Endodermal cell (in vitro differentiated cells): Measurements from ENCODE around the gene GOLIM4. TPM values are rescaled to one million over a fixed set of nuclear protein-coding genes. Genes with fewer than 3 reads are reported as not detected.

ENCODE experiments used
- DNase-seq: peaks from one replicate; pipeline ENCODE4 v3.0.0-alpha.2; 2017
- H3K27ac ChIP-seq: 2 replicates; pipeline ENCODE4 v1.5.1; 2013; ENCODE audit warnings: mild to moderate bottlenecking, low read depth, low read length, moderate library complexity
- H3K27me3 ChIP-seq: 2 replicates; pipeline ENCODE4 v1.6.1; 2013; ENCODE audit warnings: mild to moderate bottlenecking, low read length, moderate library complexity; ENCODE audit not compliant: insufficient read depth, control insufficient read depth, poor library complexity, severe bottlenecking
- H3K36me3 ChIP-seq: 2 replicates; pipeline ENCODE4 v1.7.0; 2013; ENCODE audit warnings: mild to moderate bottlenecking, low read length, moderate library complexity; ENCODE audit not compliant: control insufficient read depth, insufficient read depth
- H3K4me1 ChIP-seq: one replicate; pipeline ENCODE4 v1.7.0; 2013; ENCODE audit warnings: low read length; ENCODE audit not compliant: control insufficient read depth, insufficient read depth
- H3K4me3 ChIP-seq: 2 replicates; pipeline ENCODE4 v1.5.1; 2013; ENCODE audit warnings: mild to moderate bottlenecking, low read length, moderate library complexity
- H3K9ac ChIP-seq: 2 replicates; pipeline ENCODE4 v1.6.1; 2013; ENCODE audit warnings: mild to moderate bottlenecking, low read length, moderate library complexity; ENCODE audit not compliant: poor library complexity, severe bottlenecking; ENCODE audit errors: extremely low read depth
- H3K9me3 ChIP-seq: 2 replicates; pipeline ENCODE4 v1.6.1; 2013; ENCODE audit warnings: mild to moderate bottlenecking, low read length, moderate library complexity; ENCODE audit not compliant: control insufficient read depth
- H3K27ac Mint-ChIP-seq: 2 replicates; pipeline ENCODE4 v1.8.0; 2020; ENCODE audit warnings: mixed read lengths
- H3K27me3 Mint-ChIP-seq: 2 replicates; pipeline ENCODE4 v1.8.0; 2021; ENCODE audit warnings: mild to moderate bottlenecking, mixed read lengths; ENCODE audit not compliant: insufficient read depth
- H3K36me3 Mint-ChIP-seq: 2 replicates; pipeline ENCODE4 v1.8.0; 2020; ENCODE audit warnings: low read depth, mixed read lengths
- H3K4me1 Mint-ChIP-seq: 2 replicates; pipeline ENCODE4 v1.8.0; 2020; ENCODE audit warnings: mixed read lengths
- H3K4me3 Mint-ChIP-seq: 2 replicates; pipeline ENCODE4 v1.8.0; 2020; ENCODE audit warnings: mild to moderate bottlenecking, moderate library complexity, mixed read lengths
- H3K9me3 Mint-ChIP-seq: 2 replicates; pipeline ENCODE4 v1.8.0; 2020; ENCODE audit warnings: mild to moderate bottlenecking, mixed read lengths
- CTCF ChIP-seq: fragments of 200-600 bp; sonication (generic); conservative IDR thresholded peaks from 2 replicates; pipeline ENCODE4 v1.5.0; 2021; ENCODE audit warnings: antibody characterized with exemption, mild to moderate bottlenecking
- WGBS, 2 experiments: methylation state at CpG; one replicate each; pipeline versions ENCODE4 v1.1.5 to v1.1.7; 2013; ENCODE audit warnings: missing lambda C conversion rate in 2 of 2, mixed read lengths in 1 of 2; ENCODE audit not compliant: insufficient coverage in 1 of 2, insufficient read length in 1 of 2; 5-methylcytosine and 5-hydroxymethylcytosine counted together
- total RNA-seq, 2 donors: library from RNA; stranded (reverse); fragmentation: NEBNext Ultra II Directional in 1 of 2; extraction: Animal tissue kit (Norgen Biotek cat#: 25700) in 1 of 2; gene quantifications; 2 replicates in 1 of 2; 3 replicates in 1 of 2; pipeline ENCODE4 v1.2.1, GENCODE V29; 2021

GOLIM4 gene
- total RNA-seq, 2 donors from 2014 or later, result 19.3 to 19.9 TPM

GRCh38 chr3:168065569-168065968 is 30.2 kb downstream of the GOLIM4 start:
- H3K27ac Mint-ChIP-seq, result no peak overlapping the region
- peaks cover 14% of the 10 kb centered on the region for H3K4me1 Mint-ChIP-seq
- no peak overlapping the region for H3K4me3 ChIP-seq
- no peak for TF ChIP-seq CTCF
- H3K4me1 ChIP-seq, result no peaks in the 10 kb centered on the region
- no peak overlapping the region for H3K4me3 Mint-ChIP-seq
- H3K9ac ChIP-seq, result no peak overlapping the region
- H3K9me3 ChIP-seq, result no peaks in the 10 kb centered on the region
- H3K9me3 Mint-ChIP-seq, result no peaks in the 10 kb centered on the region
- H3K27me3 ChIP-seq, result no peaks in the 10 kb centered on the region
- no peaks in the 10 kb centered on the region for H3K27me3 Mint-ChIP-seq
- no peaks in the 10 kb centered on the region for H3K36me3 ChIP-seq
- H3K36me3 Mint-ChIP-seq, result no peaks in the 10 kb centered on the region
- no peak overlapping the region for H3K27ac ChIP-seq
- no peak for DNase-seq

- Mint-ChIP-seq H3K36me3 (no peaks in the 10 kb centered on the region), H3K4me1 (peaks cover 14% of the 10 kb centered on the region), H3K27me3 (no peaks in the 10 kb centered on the region), H3K9me3 (no peaks in the 10 kb centered on the region), H3K4me3 (no peak overlapping the region), H3K27ac (no peak overlapping the region)
- no peak overlapping the region for H3K27ac ChIP-seq
- H3K36me3 ChIP-seq, result no peaks in the 10 kb centered on the region
- no peaks in the 10 kb centered on the region for H3K9me3 ChIP-seq
- TF ChIP-seq CTCF, result no peak
- H3K4me3 ChIP-seq, result no peak overlapping the region
- no peak for DNase-seq
- no peaks in the 10 kb centered on the region for H3K27me3 ChIP-seq
- H3K4me1 ChIP-seq, result no peaks in the 10 kb centered on the region
- H3K9ac ChIP-seq, result no peak overlapping the region
Observed at GRCh38 chr3:168063122-168063521, 32.6 kb downstream of the GOLIM4 start.

GRCh38 chr3:168062679-168063078 is 33.0 kb downstream of the GOLIM4 start:
- Histone ChIP-seq H3K9ac (no peak overlapping the region), H3K36me3 (no peaks in the 10 kb centered on the region), H3K27ac (no peak overlapping the region), H3K9me3 (peaks cover under 1% of the 10 kb centered on the region), H3K27me3 (no peaks in the 10 kb centered on the region), H3K4me3 (no peak overlapping the region), H3K4me1 (no peaks in the 10 kb centered on the region)
- no peak for DNase-seq
- no peak overlapping the region for H3K4me3 Mint-ChIP-seq
- H3K36me3 Mint-ChIP-seq, result peaks cover 1% of the 10 kb centered on the region
- peaks cover 2% of the 10 kb centered on the region for H3K9me3 Mint-ChIP-seq
- WGBS, 2 experiments, result 87 to 92% methylated on average over 2 to 6 of the region's 6 CpGs
- H3K4me1 Mint-ChIP-seq, result peaks cover 14% of the 10 kb centered on the region
- H3K27ac Mint-ChIP-seq, result no peak overlapping the region
- TF ChIP-seq CTCF, result no peak
- no peaks in the 10 kb centered on the region for H3K27me3 Mint-ChIP-seq
